Measurements from ENCODE around the gene MRPS15. TPM values are rescaled to one million over a fixed set of nuclear protein-coding genes. Genes with fewer than 3 reads are reported as not detected.
"Not testable (repeated sequence)": the region's sequence is repeated elsewhere in the genome, so short reads cannot be mapped to it uniquely, and the experiment has no call there.

The MRPS15 gene
- total and polyA plus RNA-seq, 4 donors = 30.7 to 248 (median 94.2) TPM

DNA sequence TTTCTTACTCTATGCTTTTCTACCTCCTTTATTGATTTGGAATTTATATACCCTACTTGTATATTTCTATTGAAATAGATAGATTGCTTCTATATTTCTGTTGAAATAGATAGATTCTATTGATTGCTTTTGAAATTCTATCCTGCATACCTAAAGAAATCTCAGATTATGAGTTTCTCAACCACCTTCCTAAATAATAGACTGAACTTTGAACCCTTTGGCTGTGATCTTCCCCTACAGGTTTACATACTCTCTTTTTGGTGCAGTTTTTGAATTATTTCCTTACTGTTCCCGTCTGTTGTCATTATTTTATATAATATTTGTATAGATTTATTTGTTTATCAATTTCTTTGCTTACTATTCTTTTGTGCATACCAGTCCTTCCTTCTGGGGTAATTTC lies 39.0 kb upstream of the MRPS15 start:
- Histone ChIP-seq H3K4me1 (ENCODE audit: control insufficient read depth in 5 of 5, insufficient read depth in 5 of 5, low read length in 5 of 5) (no peaks in the 10 kb centered on the region), H3K9me3 (ENCODE audit: control insufficient read depth in 4 of 4, insufficient read depth in 3 of 4, low read length in 3 of 4) (no peaks in the 10 kb centered on the region), H3K9ac (ENCODE audit: insufficient read depth in 1 of 2, low read length in 2 of 2) (no peak overlapping the region), H3K4me3 (no peak overlapping the region), H3K36me3 (ENCODE audit: control insufficient read depth in 4 of 4, insufficient read depth in 4 of 4, low read length in 4 of 4) (no peaks in the 10 kb centered on the region), H3K27ac (ENCODE audit: low read depth in 1 of 2, low read length in 1 of 2) (no peak overlapping the region), H3K27me3 (ENCODE audit: control insufficient read depth in 3 of 3, insufficient read depth in 3 of 3, low read length in 2 of 3) (peaks cover 0 to 4% (median 0%) of the 10 kb centered on the region in 3 donors)
- DNase-seq = no peak
- no peak for ATAC-seq (ENCODE audit: insufficient read depth, low FRiP score)
- TF ChIP-seq CTCF (IDR thresholded peaks at IDR 0.05; ENCODE audit: control extremely low read depth, extremely low read depth) = no peak
- 62 to 65% methylated on average over 1 of the region's 1 CpG for WGBS, 2 donors

DNA sequence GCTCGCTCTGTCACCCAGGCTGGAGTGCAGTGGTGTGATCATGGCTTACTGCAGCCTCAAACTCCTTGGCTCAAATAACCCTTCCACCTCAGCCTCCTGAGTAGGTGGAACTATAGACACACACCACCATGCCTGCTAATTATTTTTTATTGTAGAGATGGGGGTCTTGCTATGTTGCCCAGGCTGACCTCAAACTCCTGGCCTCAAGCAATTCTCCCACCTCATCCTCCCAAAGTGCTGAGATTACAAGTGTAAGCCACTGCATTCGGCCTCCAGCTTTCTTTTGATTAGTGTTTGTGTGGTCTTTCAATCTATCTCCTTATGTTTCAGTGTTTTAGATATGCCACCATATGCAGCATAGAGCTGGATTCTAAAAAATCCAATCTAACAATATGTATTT lies 38.4 kb upstream of the MRPS15 start:
- Histone ChIP-seq H3K4me3 (no peak overlapping the region), H3K27ac (ENCODE audit: low read depth in 1 of 2, low read length in 1 of 2) (no peak overlapping the region), H3K9me3 (ENCODE audit: control insufficient read depth in 4 of 4, insufficient read depth in 3 of 4, low read length in 3 of 4) (no peaks in the 10 kb centered on the region), H3K36me3 (ENCODE audit: control insufficient read depth in 4 of 4, insufficient read depth in 4 of 4, low read length in 4 of 4) (no peaks in the 10 kb centered on the region), H3K27me3 (ENCODE audit: control insufficient read depth in 3 of 3, insufficient read depth in 3 of 3, low read length in 2 of 3) (peaks cover 0 to 5% (median 0%) of the 10 kb centered on the region in 3 donors), H3K9ac (ENCODE audit: insufficient read depth in 1 of 2, low read length in 2 of 2) (no peak overlapping the region), H3K4me1 (ENCODE audit: control insufficient read depth in 5 of 5, insufficient read depth in 5 of 5, low read length in 5 of 5) (no peaks in the 10 kb centered on the region)
- TF ChIP-seq CTCF (IDR thresholded peaks at IDR 0.05; ENCODE audit: control extremely low read depth, extremely low read depth) = no peak
- ATAC-seq (ENCODE audit: insufficient read depth, low FRiP score) (no peak), DNase-seq (no peak)
- 80 to 91% methylated on average over 2 of the region's 2 CpGs for WGBS, 2 donors

DNA sequence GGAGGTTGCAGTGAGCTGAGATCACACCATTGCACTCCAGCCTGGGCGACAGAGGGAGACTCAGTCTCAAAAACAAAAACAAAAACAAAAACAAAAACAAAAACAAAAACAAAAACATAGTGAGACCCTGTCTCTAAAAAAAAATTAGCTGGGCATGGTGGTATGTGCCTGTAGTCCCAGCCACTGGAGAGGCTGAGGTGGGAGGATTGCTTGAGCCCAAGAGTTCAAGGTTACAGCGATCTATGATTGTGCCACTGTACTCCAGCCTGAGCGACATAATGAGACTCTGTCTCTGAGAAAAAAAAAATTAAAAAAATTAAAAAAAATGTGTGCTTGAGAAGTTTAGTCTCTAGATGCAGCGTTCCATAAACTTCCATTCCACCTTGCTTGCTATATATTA lies 37.7 kb upstream of the MRPS15 start:
- WGBS, 2 donors = 87 to 91% methylated on average over 4 of the region's 4 CpGs
- not testable (repeated sequence) for ATAC-seq (ENCODE audit: insufficient read depth, low FRiP score); DNase-seq; H3K27ac ChIP-seq (ENCODE audit: low read depth in 1 of 2, low read length in 1 of 2); H3K4me1 ChIP-seq (ENCODE audit: control insufficient read depth in 5 of 5, insufficient read depth in 5 of 5, low read length in 5 of 5); H3K9me3 ChIP-seq (ENCODE audit: control insufficient read depth in 4 of 4, insufficient read depth in 3 of 4, low read length in 3 of 4); H3K27me3 ChIP-seq (ENCODE audit: control insufficient read depth in 3 of 3, insufficient read depth in 3 of 3, low read length in 2 of 3); H3K4me3 ChIP-seq; H3K9ac ChIP-seq (ENCODE audit: insufficient read depth in 1 of 2, low read length in 2 of 2); H3K36me3 ChIP-seq (ENCODE audit: control insufficient read depth in 4 of 4, insufficient read depth in 4 of 4, low read length in 4 of 4)

DNA sequence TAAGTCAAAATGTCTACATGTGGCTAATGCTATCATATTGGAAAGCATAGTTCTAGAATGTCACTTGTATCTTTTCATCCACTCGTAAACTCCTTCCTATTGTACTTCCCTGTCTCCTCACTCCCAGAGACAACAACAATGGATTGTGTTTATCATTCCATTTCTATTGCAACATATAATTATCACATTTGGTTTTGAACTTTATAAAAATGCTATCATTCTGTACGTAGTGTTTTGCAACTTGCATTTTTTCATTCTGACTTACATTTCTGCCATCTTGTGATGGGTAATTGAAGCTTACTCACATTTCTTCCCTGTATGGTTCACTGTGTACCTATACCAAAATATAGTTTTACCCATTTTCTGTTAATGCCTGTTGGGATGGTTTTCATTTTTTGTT lies 33.0 kb upstream of the MRPS15 start:
- Histone ChIP-seq H3K27ac (ENCODE audit: low read depth in 1 of 2, low read length in 1 of 2) (no peak overlapping the region), H3K4me3 (no peak overlapping the region), H3K9me3 (ENCODE audit: control insufficient read depth in 4 of 4, insufficient read depth in 3 of 4, low read length in 3 of 4) (no peaks in the 10 kb centered on the region), H3K36me3 (ENCODE audit: control insufficient read depth in 4 of 4, insufficient read depth in 4 of 4, low read length in 4 of 4) (no peaks in the 10 kb centered on the region), H3K27me3 (ENCODE audit: control insufficient read depth in 3 of 3, insufficient read depth in 3 of 3, low read length in 2 of 3) (peaks cover 0 to 12% (median 3%) of the 10 kb centered on the region in 3 donors), H3K4me1 (ENCODE audit: control insufficient read depth in 5 of 5, insufficient read depth in 5 of 5, low read length in 5 of 5) (no peaks in the 10 kb centered on the region), H3K9ac (ENCODE audit: insufficient read depth in 1 of 2, low read length in 2 of 2) (no peak overlapping the region)
- DNase-seq = no peak
- TF ChIP-seq CTCF (IDR thresholded peaks at IDR 0.05; ENCODE audit: control extremely low read depth, extremely low read depth) = no peak
- 66 to 78% methylated on average over 2 of the region's 2 CpGs for WGBS, 2 donors
- ATAC-seq (ENCODE audit: insufficient read depth, low FRiP score) = no peak

Data from lung (tissue), 12 donors.